Dermis blood vessel endothelial cell (primary cell): ENCODE results near the gene PIH1D1. TPM values are rescaled to one million over a fixed set of nuclear protein-coding genes. Genes with fewer than 3 reads are reported as not detected.
A peak's percentile ranks its signal among the peaks of the same experiment; 100 is the strongest.
"Not testable (repeated sequence)": the region's sequence is repeated elsewhere in the genome, so short reads cannot be mapped to it uniquely, and the experiment has no call there.

Experiments
- DNase-seq: peaks from one replicate; pipeline ENCODE4 v3.0.0; 2010
- total RNA-seq: library from RNA; depleted of rRNA; stranded (reverse); fragments of >200 nt; gene quantifications from 2 replicates; pipeline ENCODE4 v1.2.3, GENCODE V29; 2014

The PIH1D1 gene
- total RNA-seq, 1 donor from 2014 or later = 169 TPM

DNA sequence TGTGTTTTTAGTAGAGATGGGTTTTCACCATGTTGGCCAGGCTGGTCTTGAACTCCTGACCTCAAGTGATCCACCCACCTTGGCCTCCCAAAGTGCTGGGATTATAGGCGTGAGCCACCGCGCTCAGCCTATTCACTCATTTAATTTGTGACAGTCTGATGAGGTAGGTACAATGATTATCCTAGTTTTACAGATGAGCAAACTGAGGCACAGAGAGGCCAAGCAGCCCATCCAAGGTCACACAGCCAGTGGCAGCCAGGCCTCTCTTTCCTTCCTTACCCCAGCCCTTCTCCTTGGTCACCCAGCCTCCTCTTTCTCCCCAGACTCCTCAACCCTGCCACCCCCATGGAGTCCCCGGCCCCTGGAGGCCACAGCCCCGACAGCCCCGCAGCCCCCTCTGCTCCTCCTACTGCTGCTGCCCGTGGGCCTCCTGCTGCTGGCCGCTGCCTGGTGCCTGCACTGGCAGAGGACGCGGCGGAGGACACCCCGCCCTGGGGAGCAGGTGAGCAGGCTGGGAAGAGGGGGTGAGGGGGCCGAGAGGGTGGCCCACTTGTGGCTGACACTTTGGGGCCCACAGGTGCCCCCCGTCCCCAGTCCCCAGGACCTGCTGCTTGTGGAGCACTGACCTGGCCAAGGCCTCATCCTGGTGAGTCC is 28.5 kb upstream of the PIH1D1 start:
- no peak for DNase-seq

DNA sequence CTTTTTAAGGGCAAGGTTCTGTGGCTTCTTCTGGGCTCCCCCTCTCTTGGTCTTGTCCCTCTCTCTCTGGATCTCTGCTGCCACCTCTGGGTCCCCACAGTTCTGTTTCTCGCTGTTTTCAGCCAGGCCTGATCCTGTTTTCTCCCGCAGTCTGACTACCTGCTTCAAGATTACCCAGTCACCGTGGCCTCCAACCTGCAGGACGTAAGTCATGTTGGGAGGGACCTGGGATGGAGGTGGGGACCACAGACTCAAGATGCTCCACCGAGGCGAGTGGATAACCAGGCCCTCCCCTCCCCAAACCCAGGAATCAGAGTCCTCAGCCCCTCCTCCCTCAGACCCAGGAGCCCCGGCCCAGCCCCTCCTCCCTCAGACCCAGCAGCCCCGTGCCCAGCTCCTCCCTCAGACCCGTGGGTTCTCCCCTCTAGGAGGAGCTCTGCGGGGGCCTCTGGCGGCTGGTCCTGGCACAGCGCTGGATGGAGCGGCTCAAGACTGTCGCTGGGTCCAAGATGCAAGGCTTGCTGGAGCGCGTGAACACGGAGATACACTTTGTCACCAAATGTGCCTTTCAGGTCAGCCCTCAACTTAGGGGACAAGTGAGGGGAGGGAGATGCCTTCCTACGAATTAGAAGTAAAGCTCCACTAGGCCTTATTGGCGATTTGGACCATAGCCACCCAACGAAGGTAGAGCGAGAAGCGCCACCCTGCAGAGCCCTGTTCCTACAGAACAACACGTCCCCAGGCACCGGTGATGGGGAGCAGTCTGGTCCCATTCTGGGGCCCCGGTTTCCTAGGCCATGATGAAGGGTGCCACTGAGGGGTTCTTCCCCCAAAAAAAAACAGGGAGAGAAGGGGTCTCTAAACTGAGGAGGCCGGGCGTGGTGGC is 24.6 kb upstream of the PIH1D1 start:
- peak; percentile 68 for DNase-seq

DNA sequence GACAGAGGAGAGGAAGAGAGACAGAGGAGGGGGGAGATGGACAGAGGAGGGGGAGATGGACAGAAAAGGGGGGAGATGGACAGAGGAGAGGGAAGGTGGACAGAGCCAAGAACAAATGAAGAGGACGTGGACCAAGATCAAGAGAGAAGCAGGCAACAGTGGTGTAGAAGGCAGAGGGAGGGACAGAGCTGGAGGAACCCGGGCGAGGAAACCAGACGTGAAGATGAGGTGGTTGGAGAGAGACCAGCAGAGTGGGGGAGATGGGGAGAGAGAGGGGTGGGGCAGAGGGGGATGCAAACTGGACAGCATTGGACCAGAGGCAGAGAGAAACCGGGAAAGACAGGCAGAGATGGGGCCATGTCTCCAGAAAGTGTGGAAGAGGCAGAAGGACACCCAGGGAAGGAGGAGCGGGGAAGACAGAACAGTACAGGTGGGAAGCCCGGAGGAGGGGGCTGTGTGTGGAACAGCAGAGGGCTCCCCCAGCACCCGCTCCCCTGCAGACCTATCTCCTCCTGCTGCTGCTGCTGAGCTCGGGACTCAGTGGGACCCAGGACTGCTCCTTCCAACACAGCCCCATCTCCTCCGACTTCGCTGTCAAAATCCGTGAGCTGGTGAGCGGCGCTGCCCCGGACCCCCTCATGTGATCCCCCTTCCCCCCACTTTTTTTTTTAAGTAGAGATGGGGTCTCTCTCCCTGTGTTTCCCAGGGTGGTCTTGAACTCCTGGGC is 23.7 kb upstream of the PIH1D1 start:
- DNase-seq = no peak

DNA sequence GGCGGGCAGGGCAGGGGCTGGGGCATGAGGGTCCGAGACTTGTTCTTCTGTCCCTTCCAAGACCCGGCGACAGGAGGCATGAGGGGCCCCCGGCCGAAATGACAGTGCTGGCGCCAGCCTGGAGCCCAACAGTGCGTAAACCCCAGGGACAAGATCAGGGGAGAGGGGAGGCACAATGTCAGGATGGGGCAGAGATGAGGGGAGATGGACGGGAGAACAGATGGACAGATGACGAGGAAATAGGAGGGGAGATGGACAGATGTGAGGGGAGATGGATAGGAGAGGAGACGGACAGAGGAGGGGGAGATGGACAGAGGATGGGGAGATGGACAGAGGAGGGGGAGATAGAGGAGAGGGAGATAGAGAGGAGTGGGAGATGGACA is 22.9 kb upstream of the PIH1D1 start:
- no peak for DNase-seq

DNA sequence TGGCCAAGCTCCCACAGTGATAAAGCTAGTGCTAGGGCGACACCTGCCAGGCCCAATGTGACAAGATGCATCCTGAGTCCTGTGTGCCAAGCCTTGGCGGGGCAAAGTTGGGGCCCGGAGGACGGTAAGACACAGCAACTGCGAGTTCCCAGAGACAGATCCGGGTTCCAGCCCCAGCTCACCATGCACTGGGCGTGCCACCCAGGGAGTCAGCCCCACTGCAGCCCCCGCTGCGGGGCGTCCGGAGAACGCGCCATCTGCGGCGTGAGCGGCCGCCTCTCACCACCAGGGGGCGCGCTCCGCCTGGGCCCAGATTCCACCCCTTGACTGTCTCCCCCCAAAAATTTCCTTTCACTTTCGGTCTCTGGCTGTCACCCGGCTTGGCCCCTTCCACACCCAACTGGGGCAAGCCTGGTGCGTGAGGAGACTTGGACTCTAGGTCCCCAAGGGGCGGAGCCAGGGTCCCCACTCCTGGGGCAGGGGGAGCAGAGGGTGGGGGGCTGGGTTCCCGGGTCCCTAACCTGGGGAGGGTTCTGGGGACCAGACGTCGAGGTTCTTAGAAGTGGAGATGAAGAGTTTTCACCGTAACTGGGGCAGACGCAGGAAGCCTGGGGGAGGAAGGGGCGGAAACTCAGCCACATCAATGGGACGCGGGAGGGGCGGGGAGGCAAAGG is 22.4 kb upstream of the PIH1D1 start, which contains the start of gene FLT3LG:
TSS of gene FLT3LG (plus strand) at position 348 of the 674 bp plus-strand sequence. CDS start 425 bp downstream, outside the sequence.
- DNase-seq = peak; percentile 80

DNA sequence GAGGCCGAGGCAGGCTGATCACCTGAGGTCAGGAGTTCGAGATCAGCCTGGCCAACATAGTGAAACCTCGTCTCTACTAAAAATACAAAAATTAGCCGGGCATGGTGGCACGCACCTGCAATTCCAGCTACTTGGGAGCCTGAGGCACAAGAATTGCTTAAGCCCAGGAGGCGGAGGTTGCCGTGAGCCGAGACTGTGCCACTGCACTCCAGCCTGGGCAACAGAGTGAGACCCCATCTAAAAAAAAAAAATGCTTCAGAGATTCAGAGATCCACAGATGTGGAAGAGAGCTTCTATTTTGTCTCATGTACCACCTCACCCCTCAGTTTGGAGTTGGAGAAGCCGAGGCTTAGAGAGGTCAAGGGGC is 21.9 kb upstream of the PIH1D1 start:
- DNase-seq = not testable (repeated sequence)

DNA sequence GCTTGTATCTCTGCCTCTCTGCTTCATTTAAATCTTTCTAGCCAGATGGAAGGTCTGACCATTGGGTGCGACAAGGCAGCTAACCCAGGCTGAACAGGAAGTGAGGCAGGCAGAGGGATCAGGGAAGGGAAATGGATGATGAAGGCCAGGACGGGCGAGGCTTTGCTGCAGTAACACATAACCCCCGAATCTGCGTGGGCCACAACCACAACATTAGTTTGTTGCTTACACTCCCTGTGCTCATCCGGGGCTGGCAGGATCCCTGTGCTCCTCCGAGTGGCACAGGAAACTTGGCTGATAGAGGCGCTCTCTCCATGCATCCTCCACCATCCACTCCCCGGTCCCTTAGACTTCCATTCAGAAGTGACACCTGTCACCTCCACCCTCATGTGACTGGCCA is 21.3 kb upstream of the PIH1D1 start:
- no peak for DNase-seq

DNA sequence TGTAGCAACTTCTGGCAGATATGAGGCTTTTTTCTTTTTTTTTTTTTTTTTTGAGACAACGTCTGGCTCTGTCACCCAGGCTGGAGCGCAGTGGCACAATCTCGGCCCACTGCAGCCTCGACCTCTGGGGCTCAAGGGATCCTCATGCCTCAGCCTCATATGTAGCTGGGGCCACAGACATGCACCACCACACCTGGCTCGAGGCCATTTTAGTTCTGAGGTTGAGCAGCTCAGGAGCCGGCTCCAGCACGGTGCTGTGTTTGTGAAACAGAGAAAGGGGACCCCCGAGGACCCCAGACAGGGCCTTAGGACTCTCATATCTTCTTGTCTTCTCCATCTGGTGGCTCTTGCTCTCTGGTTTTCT is 19.0 kb upstream of the PIH1D1 start:
- DNase-seq = no peak

DNA sequence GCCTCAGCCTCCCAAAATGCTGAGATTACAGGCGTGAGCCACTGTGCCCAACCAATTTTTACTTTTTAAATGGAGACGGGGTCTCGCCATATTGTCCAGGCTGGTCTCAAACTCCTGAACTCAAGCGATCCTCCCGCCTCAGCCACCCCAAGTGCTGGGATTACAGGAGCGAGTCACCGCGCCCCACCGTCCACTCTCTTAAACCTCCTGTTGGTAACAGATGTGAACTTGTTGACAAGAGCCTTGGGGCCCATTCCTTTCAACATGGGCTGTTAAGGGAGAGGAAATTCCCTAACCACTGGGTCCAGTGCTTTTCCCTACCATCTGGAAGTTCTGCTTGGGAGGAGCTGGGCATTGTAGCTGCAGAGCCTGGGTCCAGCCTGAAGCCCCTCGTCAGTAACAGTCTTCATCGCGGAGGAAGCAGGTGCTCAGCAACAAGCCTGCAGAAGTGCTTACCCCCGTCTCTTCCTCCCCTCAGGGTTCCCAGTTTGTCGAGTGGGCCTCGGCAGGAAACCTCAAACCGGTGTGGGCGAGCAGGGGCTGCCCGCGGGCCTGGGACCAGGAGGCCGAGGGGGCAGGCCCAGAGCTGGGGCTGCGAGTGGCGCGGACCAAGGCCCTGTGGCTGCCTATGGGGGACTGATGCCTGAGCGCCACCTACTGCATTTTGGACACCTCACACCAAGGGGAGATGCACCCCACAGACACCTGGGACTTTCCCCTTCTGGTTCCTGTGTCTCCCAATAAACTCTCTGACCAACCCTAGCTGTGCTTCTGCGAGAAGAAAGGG is 18.4 kb upstream of the PIH1D1 start:
- DNase-seq = no peak

DNA sequence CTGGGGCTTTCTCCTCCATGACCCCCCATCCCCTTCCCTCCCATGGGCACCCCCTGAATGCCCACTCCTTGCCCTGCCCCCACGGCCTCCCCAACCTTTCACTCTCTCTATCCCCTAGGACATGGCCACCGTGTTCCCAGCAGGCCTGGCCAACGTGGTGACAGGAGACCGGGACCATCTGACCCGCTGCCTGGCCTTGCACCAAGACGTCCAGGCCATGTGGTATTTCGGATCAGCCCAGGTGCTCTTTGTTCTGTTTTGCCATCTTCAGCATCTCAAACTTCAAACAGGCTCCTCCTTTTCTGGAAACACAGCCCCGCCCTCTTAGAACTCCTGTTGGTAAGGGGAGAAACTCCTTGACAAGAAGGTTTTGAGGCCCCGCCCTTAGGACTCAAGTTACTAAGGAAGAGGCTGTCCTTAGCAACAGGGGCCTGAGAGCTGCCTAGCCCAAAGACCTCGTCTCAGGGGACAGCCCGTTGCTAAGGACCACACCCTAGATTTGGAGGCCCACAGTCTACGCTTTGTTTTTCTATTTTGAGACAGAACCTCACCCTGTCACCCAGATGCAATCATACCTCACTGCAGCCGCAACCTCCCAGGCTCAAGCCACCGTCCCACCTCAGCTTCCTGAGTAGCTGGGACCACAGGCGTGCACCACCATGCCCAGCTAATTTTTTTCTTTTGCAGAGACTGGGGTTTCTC is 17.3 kb upstream of the PIH1D1 start:
- no peak for DNase-seq

DNA sequence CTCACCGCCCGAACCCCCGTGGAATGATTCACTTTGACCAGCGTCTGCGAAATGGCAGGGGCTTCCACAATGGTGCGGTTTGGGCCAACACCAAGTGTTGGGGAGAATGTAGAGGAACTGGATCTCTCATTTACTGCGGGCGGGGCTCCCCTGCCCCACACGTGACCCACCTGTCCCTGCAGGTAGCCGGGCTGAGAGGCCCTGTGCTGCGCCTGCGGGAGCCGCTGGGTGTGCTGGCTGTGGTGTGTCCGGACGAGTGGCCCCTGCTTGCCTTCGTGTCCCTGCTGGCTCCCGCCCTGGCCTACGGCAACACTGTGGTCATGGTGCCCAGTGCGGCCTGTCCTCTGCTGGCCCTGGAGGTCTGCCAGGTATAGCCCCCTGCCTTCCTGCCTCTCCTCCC is 16.6 kb upstream of the PIH1D1 start:
- DNase-seq = no peak

DNA sequence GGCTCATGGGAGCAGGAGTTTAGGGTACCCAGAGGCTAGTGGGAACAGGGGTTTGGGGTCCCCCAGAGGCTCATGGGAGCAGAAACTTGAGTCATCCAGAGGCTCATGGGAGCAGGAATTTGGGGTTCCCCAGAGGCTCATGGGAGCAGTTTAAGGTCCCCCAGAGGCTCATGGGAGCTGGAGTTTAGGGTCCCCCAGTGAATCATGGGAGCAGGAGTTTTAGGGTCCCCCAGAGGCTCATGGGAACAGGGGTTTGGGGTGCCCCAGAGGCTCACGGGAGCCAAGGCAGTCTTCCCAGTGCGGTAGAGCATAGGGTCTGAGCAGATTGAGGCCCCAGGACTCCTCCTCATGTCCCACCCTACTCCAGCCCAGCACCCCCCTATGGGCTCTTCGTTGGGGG is 13.8 kb upstream of the PIH1D1 start:
- DNase-seq = no peak

DNA sequence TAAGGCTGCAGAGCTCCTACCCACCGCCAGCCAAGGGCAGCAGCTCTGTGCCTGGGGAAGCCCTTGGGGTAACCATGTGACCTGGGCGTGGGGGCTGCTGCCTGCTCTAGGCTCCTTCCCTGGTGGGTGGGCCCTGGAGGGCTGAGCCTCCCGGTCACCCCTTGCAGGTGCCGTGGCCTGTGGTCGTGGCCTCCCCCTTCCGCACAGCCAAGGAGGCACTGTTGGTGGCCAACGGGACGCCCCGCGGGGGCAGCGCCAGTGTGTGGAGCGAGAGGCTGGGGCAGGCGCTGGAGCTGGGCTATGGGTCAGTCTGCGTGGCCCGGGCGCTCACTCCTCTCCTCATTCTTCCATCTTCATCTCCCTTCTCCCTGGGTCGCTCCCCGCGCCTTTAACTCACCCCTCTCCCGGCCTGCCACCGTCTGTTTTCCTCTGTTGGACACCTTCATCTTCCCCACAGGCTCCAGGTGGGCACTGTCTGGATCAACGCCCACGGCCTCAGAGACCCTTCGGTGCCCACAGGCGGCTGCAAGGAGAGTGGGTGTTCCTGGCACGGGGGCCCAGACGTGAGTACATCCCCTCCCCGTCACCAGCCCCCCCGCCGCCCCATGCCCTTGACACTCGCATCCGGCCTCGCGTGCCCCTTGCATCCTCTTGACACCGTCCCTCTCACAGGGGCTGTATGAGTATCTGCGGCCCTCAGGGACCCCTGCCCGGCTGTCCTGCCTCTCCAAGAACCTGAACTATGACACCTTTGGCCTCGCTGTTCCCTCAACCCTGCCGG is 12.5 kb upstream of the PIH1D1 start:
- no peak for DNase-seq

DNA sequence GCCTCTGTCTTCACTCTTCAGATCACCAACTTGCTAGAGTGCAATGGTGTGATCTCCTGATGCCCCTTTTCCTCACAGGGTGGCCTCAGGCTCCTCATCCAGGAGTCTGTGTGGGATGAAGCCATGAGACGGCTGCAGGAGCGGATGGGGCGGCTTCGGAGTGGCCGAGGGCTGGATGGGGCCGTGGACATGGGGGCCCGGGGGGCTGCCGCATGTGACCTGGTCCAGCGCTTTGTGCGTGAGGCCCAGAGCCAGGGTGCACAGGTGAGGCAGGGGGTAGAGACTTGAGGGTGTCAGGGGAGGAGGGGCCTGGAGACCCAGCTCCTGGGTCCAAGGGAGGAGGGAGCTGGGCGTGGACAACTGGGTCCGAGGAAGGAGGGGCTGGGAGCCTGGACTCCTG is 10.9 kb upstream of the PIH1D1 start:
- DNase-seq = no peak

DNA sequence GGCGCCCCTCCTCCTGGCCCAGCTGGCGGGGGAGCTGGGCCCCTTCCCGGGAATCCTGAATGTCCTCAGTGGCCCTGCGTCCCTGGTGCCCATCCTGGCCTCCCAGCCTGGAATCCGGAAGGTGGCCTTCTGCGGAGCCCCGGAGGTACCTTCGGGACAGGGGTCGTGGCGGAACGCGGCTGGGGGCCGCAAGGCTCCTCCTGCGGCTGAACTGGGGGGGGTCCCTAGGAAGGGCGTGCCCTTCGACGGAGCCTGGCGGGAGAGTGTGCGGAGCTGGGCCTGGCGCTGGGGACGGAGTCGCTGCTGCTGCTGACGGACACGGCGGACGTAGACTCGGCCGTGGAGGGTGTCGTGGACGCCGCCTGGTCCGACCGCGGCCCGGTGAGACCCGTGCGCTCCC is 10.0 kb upstream of the PIH1D1 start:
- no peak for DNase-seq

DNA sequence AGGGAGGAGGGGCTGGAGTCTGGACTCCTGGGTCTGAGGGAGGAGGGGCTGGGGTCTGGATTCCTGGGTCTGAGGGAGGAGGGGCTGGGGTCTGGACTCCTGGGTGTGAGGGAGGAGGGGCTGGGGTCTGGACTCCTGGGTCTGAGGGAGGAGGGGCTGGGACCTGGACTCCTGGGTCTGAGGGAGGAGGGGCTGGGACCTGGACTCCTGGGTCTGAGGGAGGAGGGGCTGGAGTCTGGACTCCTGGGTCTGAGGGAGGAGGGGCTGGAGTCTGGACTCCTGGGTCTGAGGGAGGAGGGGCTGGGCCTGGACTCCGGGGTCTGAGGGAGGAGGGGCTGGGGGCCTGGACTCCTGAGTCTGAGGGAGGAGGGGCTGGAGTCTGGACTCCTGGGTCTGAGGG is 9.5 kb upstream of the PIH1D1 start:
- not testable (repeated sequence) for DNase-seq

DNA sequence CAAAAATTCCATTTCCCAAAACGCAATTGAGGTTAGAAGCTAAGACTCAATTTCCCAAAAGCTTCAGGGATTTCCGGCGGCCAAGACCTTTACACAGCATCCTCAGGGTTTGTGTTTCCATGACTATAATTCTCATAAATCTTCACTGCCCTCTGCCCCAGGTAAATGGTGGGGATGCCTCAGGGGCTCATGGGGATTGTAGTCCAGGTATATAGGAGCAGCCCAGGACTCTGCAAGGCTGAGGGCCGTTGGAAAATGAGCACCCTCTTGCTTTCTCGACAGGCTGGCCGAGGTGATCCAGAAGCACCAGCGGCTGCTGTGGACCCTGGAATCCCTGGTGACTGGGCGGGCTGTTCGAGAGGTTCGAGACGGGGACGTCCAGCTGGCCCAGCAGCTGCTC is 7.8 kb upstream of the PIH1D1 start:
- DNase-seq = no peak

DNA sequence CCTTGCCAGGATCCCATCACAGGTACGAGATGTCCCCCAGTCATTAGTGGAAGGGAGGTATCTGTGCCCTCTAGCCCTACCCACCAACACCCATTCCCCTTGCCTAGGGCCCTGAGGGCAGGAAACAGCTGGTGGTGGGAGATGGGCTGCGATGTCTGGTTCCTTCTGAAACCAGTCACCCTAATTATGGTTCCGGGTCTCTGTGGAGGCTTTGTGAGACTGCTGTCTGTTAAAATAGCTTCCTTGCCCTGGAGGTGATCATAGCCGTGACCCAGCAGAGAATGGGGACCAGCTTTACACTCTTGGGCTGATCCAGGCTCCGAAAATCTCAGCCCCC is 6.9 kb upstream of the PIH1D1 start:
- DNase-seq = no peak

DNA sequence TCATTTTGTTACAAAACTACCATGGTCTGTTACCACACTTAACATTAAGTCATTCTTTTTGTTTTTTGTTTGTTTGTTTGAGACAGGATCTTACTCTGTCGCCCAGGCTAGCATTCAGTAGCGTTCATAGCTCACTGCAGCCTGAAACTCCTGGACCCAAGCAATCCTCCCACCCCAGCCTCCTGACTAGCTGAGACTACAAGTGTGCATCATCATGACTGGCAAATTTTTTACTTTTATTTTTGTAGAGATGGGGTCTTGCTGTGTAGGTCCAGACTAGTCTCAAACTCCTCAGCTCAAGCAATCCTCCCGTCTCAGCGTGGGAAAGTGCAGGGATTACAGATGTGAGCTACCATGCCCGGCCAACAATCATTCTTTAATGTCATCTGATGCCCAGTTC is 4.7 kb upstream of the PIH1D1 start:
- no peak for DNase-seq

DNA sequence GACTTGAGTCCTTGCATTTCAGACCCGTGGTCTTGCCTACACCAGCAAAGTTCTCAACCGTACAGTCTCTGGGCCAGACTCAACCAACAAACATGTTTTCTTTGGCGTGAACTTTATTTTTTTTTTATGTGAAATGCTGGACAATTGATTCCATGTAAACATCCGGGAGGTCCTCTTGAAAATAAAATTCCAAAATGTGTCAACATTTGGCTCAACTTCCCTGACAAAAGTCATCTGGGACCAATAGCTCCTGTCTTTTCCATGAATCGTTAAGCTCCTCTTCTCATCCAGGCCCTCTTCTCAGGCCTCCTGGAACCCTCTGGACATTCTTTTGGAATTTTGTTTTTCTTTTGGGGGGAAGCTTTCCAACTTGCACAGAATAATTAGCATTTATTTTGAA is 4.2 kb upstream of the PIH1D1 start:
- DNase-seq = no peak

DNA sequence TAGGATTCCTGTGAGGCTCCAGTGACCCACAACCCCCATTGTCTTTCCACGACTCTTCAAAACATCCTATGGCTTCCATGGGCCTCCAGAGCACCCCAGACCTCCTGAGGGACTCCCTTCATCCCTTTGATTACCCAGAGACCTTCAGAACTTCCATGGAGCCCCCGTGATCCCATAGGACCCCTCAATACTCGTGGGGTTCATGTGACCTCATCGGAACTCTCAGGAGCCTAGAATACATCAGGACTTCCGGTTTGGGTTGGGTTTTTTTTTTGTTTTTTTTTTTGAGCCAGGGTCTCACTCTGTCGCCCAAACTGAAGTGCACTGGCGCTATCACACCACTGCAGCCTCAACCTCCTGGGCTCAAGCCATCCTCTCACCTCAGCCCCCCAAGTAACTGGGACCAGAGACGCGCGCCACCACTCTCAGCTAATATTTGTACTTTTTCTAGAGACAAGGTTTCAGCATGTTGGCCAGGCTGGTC is 2.2 kb upstream of the PIH1D1 start:
- DNase-seq = no peak
